ENCODE results near the gene ZNF785.
"Not testable (repeated sequence)": the region's sequence is repeated elsewhere in the genome, so short reads cannot be mapped to it uniquely, and the experiment has no call there.

Gene ZNF785

DNA sequence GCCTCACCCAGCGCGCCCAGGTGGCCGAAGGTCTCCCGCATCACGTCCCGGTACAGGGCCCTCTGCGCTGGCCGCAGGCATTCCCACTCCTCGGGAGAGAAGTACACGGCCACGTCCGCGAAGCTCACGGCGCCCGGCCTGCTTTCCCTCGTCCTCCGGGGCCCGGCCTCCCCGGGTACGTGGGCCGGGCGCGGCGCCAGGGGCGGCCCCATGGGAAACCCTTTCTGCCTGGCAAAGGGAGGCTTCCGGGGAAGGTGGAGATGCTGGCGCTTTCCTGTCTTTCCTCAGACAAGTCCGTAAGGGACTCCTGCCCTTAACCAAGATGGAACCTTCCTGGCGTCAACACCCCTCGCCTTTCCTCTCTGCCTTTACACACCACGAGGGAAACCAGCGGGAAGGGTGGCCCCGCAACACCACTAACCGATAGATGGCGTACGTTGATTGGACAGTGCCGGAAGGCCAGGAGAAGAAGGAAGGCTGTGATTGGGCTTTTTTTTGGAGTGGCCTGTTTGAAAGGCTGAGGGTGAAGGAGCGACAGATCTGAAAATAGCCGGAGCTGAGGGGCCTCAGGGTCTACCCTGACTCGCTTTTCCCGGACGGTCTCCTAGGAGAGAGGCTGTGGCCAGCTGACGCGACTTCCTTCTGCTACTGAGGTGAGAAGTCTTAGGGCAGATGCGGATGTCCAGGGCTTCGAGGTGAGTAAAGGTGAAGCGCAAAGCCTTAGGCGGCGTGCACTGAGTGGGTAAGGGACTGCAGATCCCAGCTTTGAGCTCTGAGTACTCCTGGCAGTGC, at the start of gene ZNF785:
ZNF785 (minus strand) TSS at position 298 of the 792 bp plus-strand sequence; CDS start at position 212, 86 bp downstream.
- DNase-seq = peak; percentile 97 to 98
- TF ChIP-seq GATA1 (IDR thresholded peaks at IDR 0.05; ENCODE audit: low read depth, low read length) (no peak), POLR2A (IDR thresholded peaks at IDR 0.05; ENCODE audit: low read length) (peak; percentile 76)

DNA sequence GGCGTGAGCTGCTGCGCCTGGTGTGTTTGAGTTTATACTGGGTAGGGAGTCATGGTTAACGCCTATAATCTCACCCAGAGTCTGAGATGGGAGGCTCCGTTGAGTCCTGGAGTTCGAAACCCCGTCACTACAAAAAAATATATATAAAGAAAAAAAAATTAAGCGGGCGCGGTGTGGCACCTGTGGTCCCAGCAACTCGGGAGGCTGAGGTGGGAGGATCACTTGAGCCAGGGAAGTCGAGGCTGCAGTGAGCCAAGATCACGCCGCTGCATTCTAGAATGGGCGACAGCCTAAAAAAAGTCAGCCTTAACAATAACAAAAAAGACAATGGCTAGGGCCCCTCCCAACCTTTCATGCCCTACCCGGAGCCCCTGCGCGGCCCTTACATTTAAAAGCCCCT, 48.0 kb upstream of the ZNF785 start:
- TF ChIP-seq GATA1 (IDR thresholded peaks at IDR 0.05; ENCODE audit: low read depth, low read length) (no peak), POLR2A (IDR thresholded peaks at IDR 0.05; ENCODE audit: low read length) (no peak)
- no peak for DNase-seq

- not testable (repeated sequence) for DNase-seq
Measured at GRCh38 chr16:30632454-30632853, 47.0 kb upstream of the ZNF785 start.

GRCh38 chr16:30628628-30629540, 43.4 kb upstream of the ZNF785 start:
- DNase-seq = peak; percentile 80 to 89
- no peak for TF ChIP-seq GATA1 (IDR thresholded peaks at IDR 0.05; ENCODE audit: low read depth, low read length)
- no peak for TF ChIP-seq POLR2A (IDR thresholded peaks at IDR 0.05; ENCODE audit: low read length)

DNA sequence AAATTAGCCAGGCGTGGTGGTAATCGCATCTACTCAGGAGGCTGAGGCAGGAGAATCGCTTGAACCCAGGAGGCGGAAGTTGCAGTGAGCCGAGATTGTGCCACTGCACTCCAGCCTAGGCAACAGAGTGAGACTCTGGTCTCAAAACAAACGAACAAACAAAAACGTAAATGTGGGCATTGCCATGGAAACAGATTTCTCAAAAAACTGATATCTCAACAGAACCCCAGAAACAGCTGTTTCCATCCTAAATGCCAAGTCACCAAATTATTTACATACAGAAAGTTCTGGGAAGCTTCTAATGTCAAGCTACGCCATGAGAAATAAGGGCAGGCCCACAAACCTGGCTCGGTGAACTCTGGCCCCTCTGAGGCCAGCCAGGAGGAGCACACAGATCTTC, 40.7 kb upstream of the ZNF785 start:
- DNase-seq = no peak
- TF ChIP-seq POLR2A (IDR thresholded peaks at IDR 0.05; ENCODE audit: low read length) (no peak), GATA1 (IDR thresholded peaks at IDR 0.05; ENCODE audit: low read depth, low read length) (no peak)

- TF ChIP-seq GATA1 (IDR thresholded peaks at IDR 0.05; ENCODE audit: low read depth, low read length) = no peak
- TF ChIP-seq POLR2A (IDR thresholded peaks at IDR 0.05; ENCODE audit: low read length) = no peak
- no peak for DNase-seq
Measured at GRCh38 chr16:30623536-30624283, 38.2 kb upstream of the ZNF785 start.

DNA sequence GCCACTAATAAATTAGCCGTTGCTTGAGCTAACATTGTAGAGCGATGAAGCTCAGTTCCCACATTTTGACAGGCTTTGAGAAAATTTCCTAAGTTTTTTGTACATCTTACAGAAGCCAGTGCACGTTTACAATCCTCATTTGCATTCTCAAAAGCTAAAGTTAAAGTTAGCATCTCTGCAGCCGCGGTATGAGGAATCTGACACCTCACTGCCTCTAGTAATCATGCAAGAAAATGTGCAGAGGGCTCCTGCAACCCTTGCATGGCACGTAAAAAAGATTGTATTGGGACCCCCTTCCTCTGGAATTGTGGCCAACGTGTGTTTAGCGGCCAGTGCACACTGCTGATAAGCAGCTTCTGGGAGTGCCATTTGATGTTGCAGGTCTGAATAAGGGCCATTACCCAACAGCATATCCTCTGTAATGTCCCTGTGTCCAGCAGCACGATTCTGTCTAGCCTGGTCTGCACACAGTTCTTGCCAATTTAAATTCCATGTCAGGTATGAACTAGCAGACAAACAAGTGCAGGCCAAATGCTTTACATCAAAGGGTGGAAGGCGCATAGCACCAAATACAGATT, 37.0 kb upstream of the ZNF785 start:
- no peak for DNase-seq
- TF ChIP-seq GATA1 (IDR thresholded peaks at IDR 0.05; ENCODE audit: low read depth, low read length) = no peak
- no peak for TF ChIP-seq POLR2A (IDR thresholded peaks at IDR 0.05; ENCODE audit: low read length)

DNA sequence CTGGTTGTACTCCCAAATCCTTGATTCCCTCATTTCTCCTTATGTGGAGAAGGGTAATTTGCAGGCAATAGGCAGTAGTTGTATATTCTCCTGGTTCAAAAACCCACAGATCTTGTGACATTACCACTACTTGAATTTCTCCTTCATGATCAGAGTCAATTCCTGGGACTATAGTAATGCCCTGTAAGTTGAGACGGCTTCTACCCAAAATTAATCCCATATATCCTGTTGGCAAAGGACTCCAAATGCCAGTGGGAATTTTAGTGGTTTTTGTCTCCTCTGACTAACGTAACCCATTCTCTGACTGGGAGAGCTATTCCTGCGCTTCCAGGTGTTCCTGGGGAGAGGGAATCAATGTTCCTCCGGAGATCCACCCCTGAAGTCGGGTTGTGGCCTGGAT, 36.3 kb upstream of the ZNF785 start:
- no peak for DNase-seq
- TF ChIP-seq GATA1 (IDR thresholded peaks at IDR 0.05; ENCODE audit: low read depth, low read length) (no peak), POLR2A (IDR thresholded peaks at IDR 0.05; ENCODE audit: low read length) (no peak)

- TF ChIP-seq GATA1 (IDR thresholded peaks at IDR 0.05; ENCODE audit: low read depth, low read length) (no peak), POLR2A (IDR thresholded peaks at IDR 0.05; ENCODE audit: low read length) (no peak)
- no peak for DNase-seq
Measured at GRCh38 chr16:30620169-30620568, 34.7 kb upstream of the ZNF785 start.

- no peak for DNase-seq
Measured at GRCh38 chr16:30619638-30620037, 34.1 kb upstream of the ZNF785 start.

DNA sequence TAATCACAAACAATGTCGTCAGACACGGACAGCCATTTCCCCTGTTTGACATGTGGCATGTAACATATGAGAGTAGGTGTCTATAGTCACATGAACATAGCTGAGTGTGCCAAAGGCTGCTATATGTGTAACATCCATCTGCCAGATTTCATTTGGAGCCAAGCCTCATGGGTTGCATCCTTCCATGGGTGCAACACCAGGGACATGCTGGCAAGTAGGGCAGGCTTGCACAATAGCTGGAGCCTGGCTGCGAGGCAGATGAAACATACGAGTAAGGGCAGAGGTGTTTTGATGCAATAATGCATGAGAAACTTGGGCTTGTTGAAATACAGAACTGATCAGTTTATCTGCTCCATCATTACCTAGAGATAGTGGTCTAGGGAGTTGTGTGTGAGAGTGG, 33.7 kb upstream of the ZNF785 start:
- TF ChIP-seq GATA1 (IDR thresholded peaks at IDR 0.05; ENCODE audit: low read depth, low read length) (no peak), POLR2A (IDR thresholded peaks at IDR 0.05; ENCODE audit: low read length) (no peak)

More at GRCh38 chr16:30619638-30620037, 34.1 kb upstream of the ZNF785 start:
- no peak for TF ChIP-seq POLR2A (IDR thresholded peaks at IDR 0.05; ENCODE audit: low read length)
- TF ChIP-seq GATA1 (IDR thresholded peaks at IDR 0.05; ENCODE audit: low read depth, low read length) = no peak

DNA sequence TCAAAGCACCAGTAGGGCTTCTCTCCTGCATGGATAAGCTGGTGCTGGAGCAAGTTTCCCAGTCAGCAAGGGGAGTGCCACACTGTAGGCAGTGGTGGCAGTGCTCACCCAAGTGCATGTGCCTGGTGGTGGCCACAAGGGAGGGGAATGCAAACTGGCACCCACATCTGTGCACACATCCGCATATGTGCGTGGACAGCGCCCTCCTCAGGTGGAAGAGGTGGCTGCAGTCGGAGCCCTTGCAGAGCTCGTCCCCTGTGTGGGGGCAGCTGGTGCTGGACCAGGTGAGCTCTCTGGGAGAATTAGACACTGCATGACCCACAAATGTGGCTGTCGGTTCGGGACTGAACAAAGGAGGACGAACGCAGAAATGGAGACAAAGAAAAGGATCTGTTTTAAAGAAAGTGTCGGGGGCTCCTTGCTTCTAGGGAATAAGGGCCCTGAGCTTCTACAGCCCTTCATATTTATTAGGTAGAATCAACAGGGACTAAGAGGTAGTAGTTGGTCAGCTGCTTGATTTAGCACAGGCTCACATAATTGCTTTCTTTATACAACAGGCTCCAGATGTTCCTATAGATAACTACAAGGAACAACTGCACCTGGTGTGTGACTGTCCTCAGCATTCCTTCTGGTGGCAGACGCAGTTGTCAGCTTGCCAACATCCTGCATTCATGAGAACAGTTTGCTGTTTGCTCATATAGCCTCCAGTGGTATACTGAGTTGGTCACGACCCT, 30.0 kb upstream of the ZNF785 start:
- TF ChIP-seq GATA1 (IDR thresholded peaks at IDR 0.05; ENCODE audit: low read depth, low read length) (no peak), POLR2A (IDR thresholded peaks at IDR 0.05; ENCODE audit: low read length) (no peak)
- DNase-seq = peak; percentile 71 to 73

More for the DNA sequence above, 33.7 kb upstream of the ZNF785 start:
- DNase-seq = no peak
